Epithelial cell of esophagus (primary cell): ENCODE data around the gene C22orf39.

Experiments used
- DNase-seq: peaks from one replicate; pipeline ENCODE4 v3.0.0; 2010; ENCODE audit warnings: low read depth
- H3K4me3 ChIP-seq: 2 replicates; pipeline ENCODE4 v1.5.1; 2011; ENCODE audit warnings: mild to moderate bottlenecking, low read length, control low read depth
- CTCF ChIP-seq: IDR thresholded peaks from 2 replicates; pipeline ENCODE4 v1.5.1; 2011; ENCODE audit warnings: low read depth, mild to moderate bottlenecking, low read length, control low read depth, inconsistent platforms; ENCODE audit not compliant: insufficient read depth; ENCODE audit errors: missing control alignments

C22orf39 gene

DNA sequence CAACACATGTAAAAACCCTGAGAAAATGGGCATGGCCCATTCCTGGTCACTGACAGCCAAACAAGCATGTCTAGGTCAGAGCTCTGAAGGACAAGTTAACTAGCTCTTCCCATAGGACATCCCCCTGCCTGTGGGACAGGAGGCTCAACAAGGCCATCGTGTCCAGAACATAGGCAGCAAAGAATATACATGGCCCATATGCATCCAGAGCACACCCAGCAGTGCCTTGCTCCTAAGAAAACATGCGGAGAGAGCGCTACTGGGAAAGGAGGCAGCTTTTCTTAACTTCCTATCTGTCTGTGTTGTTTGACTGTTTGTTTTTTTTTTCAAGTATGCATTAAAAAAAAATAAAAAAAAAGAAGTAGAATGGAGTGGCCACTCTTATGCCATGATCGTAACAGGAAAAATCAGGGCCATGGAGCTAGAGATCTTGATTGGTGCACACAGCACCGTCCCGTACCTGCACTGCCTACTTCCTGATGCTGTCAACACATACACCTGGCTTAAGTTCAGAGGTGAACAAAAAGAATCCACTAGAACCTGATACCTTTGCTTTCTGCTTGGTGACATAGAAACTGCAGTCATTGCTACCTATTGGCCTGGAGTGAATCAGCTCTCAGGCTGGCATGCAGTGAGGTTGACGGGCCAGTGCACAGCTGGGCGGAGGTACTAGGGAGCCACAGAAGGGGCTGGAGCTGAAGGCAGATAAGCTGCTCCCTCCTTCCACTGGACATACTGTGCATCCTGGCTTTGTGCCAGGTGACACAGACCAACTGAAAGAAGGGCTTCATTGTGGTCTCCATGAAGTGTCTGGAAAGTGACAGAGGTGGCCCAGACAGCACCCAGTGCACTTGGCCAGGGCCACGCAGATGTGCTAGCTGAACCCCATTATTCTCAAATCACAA lies 19.6 kb upstream of the C22orf39 start:
- no peak overlapping the region for H3K4me3 ChIP-seq
- no peak for TF ChIP-seq CTCF
- DNase-seq, result no peak

DNA sequence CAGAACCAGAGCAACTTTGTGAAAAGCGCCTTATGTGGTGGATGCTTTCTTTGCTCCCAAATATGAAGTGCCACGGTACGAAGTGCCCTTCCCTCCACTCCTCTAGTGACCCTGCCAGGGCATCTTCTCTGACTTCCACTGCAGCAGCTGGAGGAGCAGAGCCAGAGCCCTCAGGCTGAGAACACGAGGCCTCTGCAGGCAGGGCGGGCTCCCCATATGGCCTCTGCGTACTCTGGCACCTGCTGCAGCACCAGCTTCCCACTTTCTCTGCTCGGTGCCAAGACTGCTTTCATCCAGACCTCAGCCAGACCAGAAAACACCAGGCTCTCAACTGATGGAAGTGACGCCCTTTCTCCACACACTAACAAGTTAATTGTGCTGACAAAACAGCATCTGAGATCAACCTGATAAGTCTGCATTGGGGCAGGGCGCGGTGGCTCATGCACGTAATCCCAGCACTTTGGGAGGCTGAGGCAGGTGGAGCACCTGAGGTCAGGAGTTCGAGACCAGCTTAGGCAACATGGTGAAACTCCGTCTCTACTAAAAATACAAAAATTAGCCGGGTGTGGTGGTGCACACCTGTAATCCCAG lies 18.7 kb upstream of the C22orf39 start:
- H3K4me3 ChIP-seq, result no peak overlapping the region
- no peak for TF ChIP-seq CTCF

DNA sequence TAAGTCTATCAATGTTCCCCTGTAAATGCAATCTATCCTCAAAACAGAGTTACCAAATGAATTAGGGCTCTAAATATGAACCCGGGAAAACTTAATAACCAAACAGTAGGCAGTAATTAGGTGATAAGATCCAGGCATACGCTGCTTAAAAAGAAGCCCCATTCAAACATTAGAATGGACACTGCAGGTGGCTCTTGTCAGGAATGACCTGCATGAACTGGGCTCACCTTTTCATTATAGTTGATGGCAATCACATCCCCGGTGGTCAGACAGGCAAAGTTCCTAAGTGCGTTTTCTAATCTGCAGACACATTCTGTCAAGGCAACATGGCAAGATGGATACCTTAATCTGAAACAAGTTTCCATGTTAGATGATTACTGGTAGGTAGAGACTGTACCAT lies 17.5 kb upstream of the C22orf39 start:
- no peak for DNase-seq
- H3K4me3 ChIP-seq, result no peak overlapping the region
- TF ChIP-seq CTCF, result no peak

More for the DNA sequence above, 18.7 kb upstream of the C22orf39 start:
- DNase-seq, result no peak

DNA sequence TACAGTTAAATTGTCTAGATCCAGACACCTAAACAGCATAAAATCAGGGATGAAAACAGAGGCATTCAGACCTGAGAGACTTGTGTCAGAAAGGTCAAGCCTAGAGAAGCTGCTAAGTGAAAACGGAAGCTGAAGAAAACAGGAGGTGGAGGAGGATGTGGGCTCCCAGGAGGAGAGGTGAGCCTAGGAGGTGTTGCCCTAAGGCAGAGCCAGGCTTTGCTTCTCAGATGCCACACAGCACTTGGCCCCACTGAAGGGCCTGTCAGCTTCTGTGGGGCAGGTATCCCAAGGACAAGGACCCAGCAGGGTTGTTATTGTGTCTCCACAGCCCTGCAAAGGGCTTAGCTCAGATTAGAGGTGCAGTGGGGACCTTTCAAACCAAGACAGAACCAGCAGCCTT lies 17.0 kb upstream of the C22orf39 start:
- no peak overlapping the region for H3K4me3 ChIP-seq
- DNase-seq, result no peak
- no peak for TF ChIP-seq CTCF

GRCh38 chr22:19463491-19464469 lies 16.3 kb upstream of the C22orf39 start:
- no peak for DNase-seq
- TF ChIP-seq CTCF, result no peak
- H3K4me3 ChIP-seq, result no peak overlapping the region

DNA sequence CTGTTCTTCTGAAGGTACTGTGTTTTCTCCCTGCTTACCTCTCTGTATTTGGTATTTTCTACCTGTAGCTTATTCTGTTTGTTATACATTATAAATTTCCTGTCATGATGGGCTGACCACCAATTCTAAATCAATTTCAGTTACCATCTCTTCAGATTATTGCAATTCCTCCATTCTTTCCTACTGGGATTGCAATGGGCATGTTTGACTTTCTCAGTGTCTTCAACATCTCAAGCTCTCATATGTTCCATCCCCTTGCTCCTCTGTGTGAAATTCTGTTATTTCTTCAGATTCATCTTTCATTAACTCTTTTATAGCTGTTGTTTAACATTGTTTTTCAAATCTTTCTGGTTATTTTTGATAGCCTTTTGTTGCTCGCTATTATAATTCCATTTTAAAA lies 15.5 kb upstream of the C22orf39 start:
- DNase-seq, result no peak
- no peak overlapping the region for H3K4me3 ChIP-seq
- no peak for TF ChIP-seq CTCF
